HG03521 (cell line): ENCODE measurements around the gene PRKAB2.
"Not testable (repeated sequence)": the region's sequence is repeated elsewhere in the genome, so short reads cannot be mapped to it uniquely, and the experiment has no call there.

Source experiments
- ATAC-seq: cut with Tn5 transposase; IDR thresholded peaks from one replicate; pipeline ENCODE4 v1.9.1; 2021; ENCODE audit warnings: mild to moderate bottlenecking, moderate library complexity; ENCODE audit not compliant: unreplicated experiment

Gene PRKAB2

DNA sequence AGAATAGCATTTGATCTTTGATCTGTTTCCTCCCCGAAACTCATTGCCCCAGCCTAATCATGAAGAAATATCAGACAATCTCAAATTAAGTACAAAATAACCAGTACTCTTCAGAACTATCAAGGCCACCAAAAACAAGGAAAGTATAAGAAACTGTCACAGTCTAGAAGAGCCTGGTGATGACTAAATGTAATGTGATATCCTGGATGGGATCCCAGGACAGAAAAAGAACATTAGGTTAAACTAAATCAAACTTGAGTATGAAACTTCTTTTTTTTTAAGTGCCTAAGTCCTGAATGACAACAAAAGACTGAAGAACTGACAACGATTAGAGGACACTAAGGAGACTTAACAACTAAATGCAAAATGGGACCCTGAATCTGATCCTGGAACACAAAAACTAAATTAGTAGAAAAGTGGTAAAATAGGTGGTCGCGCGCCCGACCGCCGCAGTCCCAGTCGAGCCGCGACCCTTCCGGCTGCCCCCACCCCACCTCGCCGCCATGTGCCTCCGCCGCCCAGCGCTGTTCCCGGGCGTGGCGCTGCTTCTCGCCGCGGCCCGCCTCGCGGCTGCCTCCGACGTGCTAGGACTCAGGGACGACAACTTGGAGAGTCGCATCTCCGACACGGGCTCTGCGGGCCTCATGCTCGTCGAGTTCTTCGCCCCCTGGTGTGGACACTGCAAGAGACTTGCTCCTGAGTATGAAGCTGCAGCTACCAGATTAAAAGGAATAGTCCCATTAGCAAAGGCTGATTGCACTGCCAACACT lies 5.5 kb upstream of the PRKAB2 start:
- no peak for ATAC-seq

DNA sequence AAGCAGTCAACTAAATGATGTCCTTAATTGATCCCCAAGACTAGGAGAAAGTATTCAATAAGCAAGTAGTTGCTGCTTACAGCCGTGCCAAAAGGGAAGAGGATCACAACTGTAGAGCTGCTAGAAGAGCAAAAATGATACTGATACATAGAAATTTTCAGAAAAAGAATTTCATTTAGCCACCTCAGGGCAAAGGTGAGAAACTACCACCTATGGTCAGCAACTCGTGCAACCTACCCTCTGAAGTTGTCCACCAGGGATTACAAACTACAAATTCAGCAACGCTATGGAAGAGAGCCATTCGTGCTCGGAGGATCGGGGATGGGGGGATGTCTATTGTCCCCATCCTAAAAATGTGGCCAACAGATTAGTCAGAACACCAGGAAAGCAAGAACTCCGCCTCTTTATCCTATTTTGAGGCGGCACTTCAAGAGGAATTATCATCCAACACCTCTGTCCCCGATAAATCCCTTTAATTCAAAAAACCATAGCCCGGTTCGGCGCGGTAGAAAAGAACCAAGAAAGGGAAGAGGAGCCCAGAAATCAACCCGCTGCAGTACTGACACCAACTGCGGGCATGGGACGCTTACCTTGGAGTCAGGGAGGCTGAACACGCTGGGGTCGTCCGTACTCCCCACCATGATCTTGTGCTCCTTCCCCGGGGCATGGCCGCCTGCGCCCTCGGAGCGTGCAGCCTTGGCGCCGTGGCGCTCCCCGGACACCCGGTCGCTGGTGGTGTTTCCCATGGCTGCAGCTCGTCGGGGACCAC lies 687 bp downstream of the PRKAB2 start:
- ATAC-seq = no peak

DNA sequence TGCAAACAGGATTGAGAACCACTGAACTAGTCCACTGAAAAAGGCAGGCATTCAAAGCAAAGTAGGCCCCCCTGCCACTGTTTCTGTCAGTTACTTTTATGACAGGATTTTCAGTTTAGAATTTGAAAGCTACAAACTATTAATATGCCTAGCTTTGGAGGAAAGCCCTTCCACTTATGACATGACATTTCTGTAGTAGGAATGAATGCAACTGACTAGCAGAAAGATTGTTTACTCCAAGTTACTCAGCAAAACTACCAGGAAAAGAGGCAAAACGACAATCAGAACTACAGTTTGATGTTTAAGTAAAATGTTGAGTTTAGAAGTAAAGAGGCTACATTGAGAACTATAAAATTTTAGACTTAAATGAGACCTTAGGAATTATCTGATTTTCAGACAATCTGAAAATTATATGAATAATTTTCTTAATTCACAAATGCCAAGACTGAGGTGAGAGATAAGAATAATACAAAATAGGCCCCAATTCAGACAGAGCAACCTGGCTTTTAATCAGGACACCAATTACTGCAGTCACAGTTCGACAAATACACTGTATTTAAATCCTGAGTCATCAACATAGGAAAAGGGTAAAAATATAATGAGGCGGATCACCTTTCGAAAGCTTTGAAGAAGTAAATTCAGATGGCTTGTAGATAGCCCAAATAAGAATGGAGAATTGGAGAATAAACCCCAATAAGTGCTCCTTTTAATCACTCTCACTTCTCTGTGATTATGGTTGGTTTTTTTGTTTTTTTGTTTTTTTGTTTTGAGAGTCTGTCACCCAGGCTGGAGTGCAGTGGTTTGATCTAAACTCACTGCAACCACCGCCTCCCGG lies 2.2 kb downstream of the PRKAB2 start:
- no peak for ATAC-seq

DNA sequence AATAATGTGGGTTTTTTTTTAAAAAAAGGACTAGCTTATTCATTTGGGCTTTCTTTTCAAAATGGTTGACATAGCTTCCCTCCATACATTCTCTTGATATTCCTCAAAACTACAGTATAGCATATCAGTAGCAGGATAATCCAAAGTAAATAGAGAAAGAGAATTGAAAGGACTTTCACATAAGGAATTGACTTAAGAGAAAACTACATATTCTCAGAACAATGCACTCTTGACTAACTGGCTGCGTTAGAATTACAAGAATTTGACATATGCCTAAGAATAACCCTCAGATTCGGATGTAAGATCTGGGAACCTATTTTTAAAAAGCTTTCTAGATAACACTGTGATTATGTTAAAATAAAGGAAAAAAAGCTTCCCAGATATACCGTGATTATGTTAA lies 3.1 kb downstream of the PRKAB2 start:
- no peak for ATAC-seq

GRCh38 chr1:147168626-147169058 lies 3.6 kb downstream of the PRKAB2 start:
- no peak for ATAC-seq

GRCh38 chr1:147167365-147167764 lies 4.9 kb downstream of the PRKAB2 start:
- ATAC-seq = no peak

DNA sequence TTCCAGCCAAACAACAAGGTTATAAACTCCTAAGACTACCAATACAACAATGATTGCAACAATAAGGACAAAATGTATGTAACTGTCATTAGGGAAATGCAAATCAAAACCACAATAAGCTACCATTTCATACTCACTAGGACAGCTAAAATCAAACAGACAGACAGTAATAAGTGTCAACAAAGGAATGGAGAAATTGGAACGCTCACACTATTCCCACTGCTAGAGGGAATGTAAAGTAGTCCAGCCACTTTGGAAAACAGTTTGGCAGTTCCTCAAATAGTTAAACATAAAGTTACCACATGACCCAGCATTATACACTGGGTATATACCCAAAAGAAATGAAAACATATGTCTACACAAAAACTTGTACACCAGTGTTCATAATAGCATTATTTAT lies 9.3 kb downstream of the PRKAB2 start:
- no peak for ATAC-seq

DNA sequence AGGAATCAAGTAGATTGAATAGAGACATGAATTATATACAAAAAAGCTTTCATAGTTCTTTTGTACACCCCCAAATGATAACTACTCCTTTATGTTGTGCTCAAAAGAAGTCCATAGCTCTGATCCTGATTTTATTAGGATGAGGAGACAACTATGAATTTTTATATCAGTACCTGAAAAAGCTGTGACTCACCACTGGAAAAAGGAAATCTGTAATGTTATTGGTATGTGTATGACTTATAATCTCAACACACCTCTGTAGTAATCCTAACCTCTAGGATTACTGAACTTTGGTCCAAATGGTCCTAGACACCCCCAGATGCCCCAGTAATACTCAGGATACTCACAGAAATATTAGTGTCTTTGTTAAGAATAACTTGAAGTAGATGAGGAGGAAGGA lies 10.2 kb downstream of the PRKAB2 start:
- ATAC-seq = no peak

GRCh38 chr1:147157116-147157515 lies 15.2 kb downstream of the PRKAB2 start:
- ATAC-seq = not testable (repeated sequence)

GRCh38 chr1:147156642-147157041 lies 15.6 kb downstream of the PRKAB2 start:
- ATAC-seq = no peak

DNA sequence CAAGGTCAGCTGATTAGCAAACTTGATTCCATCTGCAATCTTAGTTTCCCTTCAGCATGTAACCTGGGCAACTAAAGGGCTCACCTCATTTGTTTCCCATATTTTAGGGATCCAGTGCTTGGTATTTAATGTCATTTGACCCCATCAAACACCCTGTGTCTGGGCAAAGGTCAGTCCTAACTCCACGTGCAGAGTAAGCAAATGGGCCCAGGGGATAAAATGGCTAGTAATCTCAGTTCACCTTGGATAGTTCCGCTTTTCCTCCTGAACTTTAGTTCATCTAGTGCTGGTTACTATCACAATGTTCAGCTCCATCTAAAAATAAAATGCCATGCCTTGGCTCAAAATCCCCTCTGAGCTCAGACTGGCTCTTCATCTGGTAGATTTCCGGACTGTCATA lies 19.5 kb downstream of the PRKAB2 start:
- no peak for ATAC-seq

- no peak for ATAC-seq
Measured at GRCh38 chr1:147151244-147151643, 21.0 kb downstream of the PRKAB2 start.

DNA sequence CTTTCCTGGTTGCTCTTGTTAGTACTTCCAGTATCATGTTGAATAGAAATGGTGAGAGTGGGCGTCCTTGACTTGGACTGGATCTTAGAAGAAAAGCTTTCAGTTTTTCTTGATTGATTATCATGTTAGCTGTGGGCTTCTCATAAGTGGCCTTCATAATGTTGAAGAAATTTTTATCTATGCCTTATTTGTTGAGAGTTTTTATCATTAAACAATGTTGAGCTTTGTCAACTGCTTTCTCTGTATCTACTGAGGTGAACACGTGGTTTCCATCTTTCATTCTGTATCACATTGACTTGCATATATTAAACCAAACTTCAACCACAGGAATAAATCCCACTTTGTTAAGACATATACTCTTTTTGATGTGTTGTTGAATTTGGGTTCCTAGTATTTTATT lies 29.4 kb downstream of the PRKAB2 start:
- ATAC-seq = no peak

GRCh38 chr1:147130721-147131120 lies 41.5 kb downstream of the PRKAB2 start:
- ATAC-seq = not testable (repeated sequence)

DNA sequence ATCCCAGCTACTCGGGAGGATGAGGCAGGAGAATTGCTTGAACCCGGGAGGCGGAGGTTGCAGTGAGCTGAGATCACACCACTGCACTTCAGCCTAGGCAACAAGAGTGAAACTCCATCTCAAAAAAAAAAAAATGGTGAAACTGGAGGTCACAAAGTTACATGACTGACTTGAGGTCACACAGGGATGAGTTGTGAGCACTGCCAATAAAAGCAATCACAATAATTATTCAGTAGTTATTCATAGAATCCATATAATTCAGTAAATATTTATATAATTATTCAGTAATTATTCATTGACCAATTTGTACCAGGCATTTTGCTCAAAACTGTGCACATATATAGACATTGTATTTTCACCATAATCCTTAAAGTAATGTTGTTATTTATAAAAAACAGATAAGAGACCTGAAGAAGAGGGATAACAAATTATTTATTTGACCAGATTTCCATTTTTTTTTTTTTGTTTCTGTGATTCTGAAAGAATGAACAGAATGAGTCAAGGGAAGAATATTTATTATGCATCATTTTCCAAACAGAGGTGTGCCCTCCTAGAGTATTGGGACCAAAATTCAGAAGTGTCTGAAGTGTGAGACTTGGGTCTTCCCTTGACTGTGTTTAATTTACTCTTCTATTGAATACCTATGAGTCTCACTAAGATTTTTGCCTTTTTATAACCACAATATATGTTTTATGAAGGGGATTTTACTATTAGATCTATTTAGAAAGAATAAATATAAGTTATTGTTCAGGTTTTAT lies 43.0 kb downstream of the PRKAB2 start:
- ATAC-seq = no peak

DNA sequence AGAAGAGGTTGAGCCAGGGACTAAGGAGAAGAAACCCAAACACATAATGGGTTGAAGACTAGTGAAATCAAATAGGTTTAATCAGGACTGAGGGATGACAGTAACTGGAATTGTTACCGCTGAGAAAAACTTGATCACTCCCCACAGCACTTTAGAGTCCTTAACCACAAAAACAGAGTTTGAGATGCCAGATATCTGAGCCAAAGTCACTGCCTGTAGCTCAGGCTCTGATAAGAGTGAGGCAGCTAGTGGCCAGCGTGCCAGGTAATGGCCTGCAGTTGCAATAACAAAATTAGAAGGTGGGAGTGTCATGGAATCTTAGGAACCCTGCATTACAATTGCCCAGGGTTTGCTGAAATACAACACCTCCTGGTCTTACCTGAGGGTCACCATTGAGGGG lies 48.0 kb downstream of the PRKAB2 start:
- no peak for ATAC-seq

- no peak for ATAC-seq
Measured at GRCh38 chr1:147117109-147117508, 55.2 kb downstream of the PRKAB2 start.

DNA sequence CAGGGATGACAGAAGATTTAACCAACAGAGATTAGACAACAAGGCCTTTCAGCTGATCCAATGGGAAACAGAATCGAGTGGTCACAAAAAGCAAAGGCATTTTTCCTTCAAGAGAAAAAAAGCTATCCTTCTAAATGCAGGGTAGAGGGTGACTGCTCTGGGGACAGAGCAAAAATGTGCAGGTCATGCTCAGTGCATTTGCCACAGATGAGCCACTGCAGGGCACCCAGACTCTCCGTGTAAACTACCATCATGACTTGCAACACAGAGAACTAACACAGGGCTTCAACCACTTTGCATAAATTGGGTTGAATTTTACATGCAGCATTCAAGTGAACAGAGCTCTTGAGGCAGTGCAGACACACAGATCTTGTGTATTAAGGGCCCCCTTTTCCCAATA lies 56.8 kb downstream of the PRKAB2 start:
- ATAC-seq = no peak

- ATAC-seq = not testable (repeated sequence)
Measured at GRCh38 chr1:147115079-147115478, 57.2 kb downstream of the PRKAB2 start.

DNA sequence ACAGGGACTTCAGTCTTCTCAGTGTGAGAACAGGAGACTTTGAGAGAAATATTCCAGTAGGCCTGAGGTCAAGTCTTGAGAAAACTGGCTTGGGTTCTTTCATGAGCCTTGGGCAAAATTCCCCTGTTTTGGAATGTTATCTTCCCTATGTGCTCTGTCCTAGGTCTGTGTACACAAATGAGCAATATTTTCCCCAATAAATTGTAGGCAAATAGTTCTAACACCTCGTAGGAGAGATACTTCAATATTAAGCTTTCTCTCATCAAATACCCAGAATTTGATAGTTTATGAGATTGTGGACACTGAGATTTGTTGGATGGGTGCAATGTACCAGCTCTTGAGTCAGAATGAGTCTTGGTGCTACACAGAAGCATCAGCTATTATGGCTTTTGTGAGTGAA lies 57.9 kb downstream of the PRKAB2 start:
- not testable (repeated sequence) for ATAC-seq
